NCI-H510A (cell line): ENCODE measurements around the gene DAB2IP.
"Not testable (repeated sequence)": the region's sequence is repeated elsewhere in the genome, so short reads cannot be mapped to it uniquely, and the experiment has no call there.

Source experiments
- DNase-seq: peaks from one replicate; lab custom pipeline; 2025; lab: John Stamatoyannopoulos, UW

DAB2IP gene

DNA sequence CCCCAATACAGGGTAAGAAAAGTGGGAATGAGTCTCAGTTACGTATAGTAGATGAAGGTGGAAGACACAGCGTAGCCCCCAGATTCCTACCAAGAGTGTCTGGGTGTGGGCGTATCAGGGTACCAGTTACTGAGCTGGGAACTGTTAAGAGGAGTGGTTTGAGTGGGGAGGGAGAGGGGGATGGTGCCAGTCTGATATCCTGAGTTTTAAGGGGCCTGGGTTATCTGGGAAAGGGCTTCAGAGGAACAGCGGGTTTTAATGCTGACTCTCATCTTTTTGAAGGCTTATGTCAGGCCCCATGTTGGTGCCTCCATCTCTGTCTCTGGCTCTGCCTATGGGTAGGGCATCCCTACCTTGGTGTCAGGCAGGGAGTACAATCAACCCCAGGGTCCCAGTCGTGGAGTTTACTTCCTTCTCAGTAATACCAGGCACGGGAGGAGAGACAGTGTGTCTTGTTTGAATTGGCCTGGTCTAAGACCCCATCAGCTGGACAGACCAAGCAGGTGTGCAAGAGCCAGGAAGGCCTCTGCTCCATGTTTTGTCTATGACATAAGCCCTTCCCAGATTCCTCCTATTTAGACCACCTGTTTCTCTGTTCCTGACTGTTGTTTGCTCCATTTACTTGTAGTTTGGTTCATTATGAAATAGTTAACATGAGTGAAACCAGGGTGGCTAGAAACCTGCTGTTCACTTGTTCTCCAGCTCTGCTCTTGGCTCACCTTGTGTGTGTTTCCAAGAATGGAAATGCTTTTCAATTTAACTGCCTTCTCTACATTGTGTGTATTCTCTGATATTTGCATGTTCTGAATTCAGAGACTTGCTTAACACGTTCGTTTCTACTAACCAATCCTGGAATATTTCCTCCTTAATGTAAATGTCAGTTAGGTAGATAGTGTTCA is 125.6 kb downstream of the DAB2IP start:
- no peak for DNase-seq

DNA sequence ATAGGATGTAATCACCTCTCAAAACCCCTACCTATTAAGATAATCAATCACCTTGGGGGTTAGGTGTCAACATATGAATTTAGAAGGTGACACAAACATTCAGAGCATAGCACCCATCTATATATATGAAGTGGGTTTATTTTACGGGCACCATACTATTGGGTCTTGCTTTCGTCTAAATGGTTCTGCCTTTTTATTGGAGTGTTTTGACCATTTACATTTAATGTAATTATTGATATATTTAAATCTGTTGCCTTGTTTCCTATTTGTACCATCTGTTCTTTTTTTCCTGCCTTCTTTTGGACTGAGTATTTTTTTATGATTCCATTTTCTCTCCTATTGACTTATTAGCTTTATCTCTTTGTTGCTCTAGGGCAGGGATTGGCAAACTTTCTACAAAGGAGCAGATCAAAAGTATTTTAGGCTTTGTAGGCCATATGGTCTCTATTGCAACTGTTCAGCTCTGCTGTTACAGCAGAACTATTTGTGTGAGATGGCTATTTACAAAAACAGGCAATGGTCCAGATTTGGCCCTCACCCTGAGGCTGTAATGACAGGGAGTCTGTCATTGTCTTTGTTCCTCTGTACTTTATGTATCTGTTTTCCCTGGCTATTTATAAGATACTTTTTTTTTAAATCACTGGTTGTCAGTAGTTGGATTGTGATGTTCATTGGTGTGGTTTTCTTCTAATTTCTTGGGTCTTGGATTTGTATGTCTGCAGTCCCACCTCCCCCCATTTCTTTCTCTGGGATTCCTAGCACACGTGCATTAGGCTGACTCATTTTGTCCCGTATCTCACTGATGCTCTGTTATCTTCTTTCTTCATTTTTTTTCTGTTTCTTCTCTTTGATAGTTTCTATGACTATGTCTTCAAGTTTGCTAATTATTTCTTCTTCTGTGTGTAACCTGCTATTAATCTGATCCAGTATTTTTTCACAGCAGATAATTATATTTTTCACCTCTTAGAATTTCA is 127.1 kb downstream of the DAB2IP start:
- no peak for DNase-seq

DNA sequence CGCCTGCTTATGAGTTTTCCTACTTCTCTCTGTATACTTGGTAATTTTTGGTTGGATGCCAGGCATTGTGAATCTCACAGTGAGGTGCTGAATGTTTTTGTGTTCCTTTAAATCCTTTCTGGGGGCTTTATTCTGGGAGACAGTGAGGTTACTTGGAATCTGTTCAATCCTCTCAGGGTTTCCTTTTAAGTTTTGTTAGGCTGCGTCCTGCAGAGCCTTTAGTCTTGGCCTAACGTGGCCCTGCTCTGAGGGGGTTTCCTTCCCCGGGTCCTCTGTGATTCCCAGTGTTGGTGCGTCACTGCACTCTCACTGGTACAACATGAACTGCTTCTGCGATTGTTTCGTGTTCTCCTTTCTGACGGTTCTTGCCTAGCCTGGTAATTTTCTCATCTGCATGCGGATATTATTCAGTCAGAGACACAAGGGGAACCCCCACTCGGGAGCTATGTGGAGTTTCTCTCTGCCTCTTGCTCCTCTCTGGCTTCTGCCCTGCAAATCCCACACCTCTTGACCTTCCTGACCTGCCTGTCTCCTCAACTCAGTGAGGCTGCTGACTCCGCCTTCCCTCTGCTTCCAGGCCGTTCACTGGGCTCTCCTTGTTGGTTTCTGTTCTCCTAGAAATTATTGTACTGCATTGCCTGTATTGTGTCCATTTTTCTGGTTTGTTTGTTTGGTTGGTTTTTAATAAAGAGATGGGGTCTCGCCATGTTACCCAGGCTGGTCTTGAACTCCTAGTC is 128.1 kb downstream of the DAB2IP start:
- no peak for DNase-seq

DNA sequence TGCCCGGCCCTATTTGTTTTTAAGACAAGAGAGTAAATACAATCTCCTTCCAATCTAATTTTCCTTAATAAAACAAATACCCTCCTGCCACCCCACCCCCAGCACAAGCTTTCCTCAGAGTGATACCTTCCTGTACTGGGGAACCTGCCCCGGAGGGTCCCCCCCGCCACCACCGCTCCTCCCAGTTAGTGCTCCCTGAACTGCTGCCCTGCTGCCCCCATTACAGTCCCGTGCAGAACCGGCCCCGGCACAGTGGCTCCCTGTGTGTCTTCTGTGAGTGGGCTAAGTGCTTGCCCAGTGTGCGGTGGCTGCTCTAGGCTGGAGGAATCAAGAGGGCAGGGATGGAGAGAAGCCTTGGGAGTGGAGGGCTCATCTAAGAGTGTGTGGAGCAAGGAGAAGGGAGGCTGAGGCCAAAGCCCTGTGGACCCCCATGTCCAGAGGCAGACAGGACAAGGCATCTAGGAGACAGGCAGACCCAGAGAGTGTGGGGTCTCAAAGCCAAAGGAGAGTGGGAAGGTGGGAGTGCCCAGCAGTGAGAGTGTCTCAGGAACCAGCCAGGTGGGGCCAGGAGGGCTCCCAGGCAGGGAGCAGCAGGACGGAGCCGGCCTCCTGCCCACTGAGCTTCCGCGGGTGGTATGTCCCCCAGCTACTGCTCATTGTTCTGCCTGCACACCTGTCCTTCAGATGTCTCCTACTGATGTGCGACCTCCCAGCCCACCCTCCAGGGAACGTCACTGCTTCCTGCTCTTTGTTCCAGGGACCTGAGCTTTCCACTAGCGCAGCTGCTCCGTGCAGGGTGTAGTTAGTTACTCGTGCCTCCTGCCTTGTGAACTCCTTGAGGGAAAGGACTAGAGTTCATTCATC is 129.0 kb downstream of the DAB2IP start:
- no peak for DNase-seq

DNA sequence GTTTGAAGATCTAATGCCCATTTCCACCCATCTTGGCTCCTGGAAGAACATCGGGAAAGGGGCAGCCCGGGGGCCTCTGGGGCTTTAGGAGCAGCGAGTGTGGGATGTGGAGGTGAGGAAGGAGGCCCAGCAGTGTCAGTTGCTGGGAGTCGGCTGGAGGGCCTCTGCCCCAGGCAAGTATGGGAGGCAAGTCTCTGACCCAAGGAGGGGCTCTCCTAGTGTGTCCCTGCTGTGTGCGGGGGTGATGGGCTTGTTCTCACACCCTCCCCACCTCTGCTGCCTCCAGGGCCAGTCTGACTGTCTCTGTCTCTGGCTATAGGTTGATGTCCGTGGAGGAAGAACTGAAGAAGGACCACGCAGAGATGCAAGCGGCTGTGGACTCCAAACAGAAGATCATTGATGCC is 129.7 kb downstream of the DAB2IP start:
- DNase-seq: no peak

DNA sequence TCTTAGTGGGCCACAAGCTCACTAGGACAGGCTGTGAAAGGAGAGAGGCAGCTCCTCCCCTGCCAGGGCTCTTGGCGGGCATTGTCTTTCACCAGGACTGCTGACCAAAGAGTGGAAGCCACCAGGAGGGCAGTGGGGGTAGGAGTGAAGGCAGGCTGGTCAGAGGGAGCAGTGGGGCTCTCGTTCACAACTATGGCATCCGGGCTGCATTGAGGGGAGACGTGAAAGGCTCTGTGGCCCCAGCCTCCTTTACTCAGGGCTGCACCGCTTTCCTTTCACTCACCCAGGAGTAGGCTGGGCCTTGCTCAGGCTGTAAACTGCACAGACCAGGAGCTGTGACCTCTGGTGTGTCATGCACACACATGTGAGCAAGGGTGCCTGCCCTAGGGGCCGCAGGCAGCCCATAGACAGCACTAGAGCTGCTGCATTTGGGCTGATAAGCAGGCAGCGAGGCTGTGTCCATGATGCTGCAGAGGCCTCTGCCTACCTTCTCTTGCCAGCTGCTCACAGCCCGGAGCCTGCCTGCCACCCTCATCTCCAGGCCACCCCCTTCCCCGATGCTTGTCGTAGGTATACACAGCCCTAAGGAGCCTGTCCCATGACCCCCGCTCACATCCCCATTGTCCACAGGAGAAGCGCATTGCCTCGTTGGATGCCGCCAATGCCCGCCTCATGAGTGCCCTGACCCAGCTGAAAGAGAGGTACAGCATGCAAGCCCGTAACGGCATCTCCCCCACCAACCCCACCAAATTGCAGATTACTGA is 130.4 kb downstream of the DAB2IP start:
- no peak for DNase-seq

DNA sequence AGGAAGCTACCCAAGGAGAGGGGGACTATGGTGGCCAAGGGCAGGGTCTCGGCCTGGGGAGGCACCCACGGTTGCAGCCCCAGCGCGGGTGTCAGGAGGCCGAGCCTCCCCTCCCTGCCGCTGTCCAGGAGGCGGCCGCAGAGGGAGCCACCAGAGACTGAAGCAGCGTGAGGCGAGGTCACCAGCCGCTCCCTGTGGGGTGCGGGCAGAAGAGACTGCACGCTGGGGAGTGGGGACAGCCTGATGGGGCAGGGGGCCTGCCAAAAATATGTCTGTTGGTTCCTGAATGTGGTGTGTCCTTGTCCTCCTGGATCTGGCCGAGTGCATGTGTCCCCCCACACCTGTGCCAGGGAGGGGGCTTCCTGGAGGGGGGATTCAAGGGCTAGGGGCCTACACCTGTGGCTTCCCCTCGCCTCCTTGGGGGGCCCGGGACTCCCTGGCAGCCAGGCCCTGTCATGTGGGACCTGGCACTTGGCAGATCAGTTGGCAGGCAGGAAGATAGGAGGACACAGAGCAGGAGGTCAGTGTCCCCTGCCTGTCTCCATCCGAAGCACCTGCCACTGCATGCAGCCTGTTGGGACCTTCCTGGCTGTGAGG is 131.2 kb downstream of the DAB2IP start:
- no peak for DNase-seq

DNA sequence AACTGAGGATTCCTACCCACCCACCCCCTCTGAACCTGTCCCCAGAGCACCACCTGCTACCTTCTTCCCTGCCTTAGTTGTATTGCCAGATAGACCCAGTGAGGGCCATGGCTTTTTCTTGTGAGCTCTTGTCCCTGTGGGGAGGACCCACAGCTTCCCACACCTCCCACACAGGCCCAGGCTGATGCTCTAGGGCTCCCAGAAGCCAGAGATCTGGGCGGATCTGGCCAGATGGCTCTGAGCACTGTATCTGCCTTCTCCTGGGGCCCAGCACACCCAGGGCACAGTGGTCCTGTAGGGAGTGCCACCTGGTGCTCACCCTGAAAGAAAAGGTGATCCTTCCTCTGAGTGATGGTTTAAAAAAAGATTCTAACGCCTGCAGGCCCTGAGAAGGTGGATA is 131.7 kb downstream of the DAB2IP start:
- DNase-seq: no peak

DNA sequence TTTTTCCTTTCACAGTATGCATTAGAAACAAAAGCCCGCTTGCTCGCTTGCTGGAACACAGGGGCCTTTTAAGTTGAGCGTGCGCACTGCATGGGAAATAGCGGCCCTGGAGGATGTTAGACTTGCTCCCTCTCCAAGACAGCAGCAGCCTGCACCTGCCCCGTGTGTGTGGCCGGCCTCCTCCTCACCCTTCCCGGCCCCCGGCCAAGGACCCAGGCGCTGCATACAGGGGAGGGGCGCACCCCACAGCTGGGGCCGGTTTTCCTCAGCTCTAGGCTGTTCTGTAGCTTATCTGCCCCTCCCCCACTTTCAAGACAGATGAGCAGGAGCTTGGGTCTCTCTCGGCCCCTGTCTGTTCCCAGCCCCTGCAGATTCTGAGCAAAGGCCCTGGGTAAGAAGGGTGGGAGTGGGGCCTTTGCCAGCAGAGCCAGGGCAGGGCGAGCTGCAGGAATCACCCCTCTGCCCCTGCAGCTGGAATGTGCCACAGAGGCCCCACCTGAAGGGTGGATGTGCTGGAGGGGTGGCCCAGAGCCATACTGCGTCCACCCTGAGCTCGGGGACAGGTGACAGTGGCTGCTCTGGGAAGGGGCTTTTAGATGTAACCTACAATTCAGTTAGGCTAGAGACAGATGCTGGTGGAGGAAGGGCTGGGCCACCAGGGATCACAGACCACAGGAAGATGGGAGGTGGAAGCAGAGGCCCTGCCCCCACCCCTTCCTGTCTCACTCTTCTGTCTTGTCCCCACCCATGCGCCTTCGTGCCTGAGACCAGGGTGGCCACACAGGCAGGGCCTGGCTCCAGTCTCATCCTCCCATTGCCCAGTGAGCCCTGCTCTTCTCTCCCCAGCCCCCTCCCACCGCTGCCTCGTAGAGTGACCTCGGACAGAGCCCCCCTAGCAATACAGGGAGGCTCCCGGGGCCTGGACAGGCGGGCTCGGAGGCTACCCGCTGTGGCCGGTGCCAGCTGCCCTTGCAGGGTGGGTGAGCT is 132.4 kb downstream of the DAB2IP start:
- DNase-seq: no peak

DNA sequence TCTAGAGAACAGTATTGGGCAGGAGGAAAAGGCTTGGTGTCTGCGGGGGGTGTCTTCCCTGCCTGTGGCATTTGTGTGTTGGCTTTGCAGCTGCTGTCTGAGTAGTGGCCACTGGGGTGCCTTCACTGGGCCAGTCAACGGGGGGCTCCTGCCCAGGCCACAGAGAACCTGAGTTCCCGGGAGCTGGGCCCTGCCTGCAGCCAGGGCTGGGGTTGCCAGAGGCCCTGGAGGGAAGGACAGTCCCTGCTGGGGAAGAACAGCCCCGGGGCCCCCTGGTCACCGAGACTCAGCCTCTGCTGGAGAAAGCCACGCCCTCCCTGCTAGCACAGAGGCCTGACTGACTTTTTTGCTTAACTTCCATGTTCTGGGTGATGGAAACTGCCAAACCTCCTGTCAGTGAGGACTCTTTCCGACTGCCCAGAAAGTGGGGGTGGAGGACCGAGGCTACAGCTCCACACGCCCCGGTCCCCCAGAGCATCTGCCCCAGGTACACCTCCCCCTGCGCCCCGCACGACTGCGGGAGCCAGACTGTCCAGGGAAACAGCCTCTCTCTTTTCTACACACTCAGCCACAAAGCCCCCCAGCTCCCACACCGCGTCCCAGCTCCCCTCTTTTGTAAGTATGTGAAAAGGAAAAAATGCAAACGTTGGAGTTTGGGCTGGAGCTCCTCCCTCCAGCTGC is 133.4 kb downstream of the DAB2IP start:
- no peak for DNase-seq

DNA sequence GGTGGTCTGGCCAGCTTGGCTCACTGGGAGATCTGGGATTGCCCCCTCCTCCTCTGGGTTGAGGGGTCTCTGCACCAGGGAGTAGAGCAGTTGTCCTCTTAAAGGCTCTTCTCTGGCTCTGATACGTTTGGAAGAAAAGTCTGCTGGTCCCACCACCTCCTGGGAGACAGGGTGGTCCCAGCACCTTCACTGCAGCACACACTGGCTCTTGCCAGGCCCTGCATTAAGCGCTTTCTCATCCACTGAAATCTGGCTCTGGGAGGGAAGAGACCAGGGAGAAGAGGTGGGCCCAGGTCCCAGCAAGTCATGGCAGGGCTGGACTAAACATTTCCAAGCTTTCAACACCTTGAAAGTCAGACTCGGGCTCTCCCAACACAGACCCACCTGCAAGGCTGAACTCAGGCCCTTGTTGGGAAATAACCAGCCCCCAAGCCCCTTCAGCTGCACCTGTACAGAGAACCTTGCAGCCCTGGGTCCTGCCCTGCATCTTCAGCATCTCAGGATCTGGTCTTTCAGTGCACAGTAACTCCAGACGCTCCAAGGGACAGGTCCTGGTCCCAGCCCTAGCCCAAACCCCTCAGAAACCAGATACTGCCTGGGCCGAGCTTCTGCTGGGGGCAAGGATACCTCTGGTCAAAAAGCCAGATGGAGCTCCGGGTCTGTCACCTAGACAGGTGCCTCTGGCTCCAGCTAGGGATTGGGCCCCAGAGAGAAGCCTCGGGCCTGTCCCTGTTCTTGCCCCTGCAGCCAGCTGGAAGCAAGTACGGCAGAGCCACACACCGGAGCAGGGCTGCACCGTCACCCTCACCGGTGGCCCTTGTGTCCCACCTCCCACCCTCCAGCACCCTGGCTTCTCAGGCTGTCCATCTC is 134.5 kb downstream of the DAB2IP start:
- no peak for DNase-seq

DNA sequence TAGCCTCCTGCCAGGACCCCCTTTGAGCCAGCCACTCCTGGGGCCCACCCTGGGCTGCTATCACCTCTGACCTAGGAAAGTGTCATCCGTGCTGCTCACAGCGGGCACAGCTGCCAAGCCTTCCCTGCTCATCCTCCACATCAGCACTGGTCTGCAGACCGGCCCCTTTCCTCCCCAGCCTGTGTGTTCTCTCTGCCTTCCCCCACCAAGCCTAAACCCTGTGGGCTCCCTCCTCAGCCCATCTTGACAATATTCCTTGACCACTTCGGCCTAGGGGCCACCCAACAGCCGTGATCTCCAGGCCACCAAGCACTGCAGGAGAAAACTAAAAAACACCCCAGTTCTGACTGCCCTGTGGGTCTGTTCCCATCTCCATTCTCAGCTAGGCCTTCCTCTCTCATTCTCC is 135.1 kb downstream of the DAB2IP start:
- no peak for DNase-seq

DNA sequence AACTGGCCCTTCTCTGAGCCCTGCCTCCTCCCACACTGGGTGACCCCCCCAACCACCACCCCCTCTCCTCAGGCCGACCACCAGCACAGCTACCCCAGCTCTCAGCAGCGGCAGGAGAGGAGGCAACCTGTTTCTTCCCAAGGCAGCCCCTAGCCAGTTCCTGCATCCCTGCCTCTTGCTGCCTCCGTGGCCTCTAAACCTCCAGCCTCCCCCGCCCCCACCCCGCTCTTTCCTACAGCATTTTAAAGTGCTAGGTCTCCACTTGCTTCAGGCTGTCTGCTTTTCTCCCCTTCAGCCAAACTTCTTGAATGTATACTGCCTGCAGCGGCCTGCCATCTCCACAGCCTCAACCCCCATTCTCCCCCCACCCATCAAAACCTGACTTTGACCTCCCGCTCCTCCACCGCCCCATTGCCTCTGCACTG is 135.6 kb downstream of the DAB2IP start:
- DNase-seq: no peak

DNA sequence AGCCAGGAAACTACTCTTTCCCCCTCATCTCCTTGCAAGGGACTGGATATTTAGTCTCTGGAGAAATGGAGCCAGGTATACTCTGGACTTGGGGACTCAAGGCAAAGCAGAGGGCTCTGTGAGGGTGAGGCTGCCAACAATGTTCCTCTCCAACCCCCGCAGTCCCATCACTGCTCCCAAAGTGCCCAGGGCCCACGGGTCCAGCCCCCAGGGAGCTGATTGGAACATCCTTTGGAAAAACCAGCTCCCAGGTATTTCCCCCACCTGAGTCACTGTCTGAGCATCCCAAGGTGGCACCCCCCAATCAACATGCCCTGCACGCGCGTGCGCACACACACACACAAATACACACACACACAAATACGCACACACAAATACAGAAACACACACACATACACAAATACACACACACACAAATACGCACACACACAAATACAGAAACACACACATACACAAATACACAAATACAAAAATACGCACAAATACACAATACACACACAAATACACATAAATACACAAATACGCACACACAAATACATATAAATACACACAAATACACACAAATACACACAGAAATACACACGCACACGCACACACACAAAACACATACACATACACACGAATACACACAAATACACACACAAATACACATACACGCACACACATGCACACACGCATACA is 137.4 kb downstream of the DAB2IP start:
- no peak for DNase-seq

DNA sequence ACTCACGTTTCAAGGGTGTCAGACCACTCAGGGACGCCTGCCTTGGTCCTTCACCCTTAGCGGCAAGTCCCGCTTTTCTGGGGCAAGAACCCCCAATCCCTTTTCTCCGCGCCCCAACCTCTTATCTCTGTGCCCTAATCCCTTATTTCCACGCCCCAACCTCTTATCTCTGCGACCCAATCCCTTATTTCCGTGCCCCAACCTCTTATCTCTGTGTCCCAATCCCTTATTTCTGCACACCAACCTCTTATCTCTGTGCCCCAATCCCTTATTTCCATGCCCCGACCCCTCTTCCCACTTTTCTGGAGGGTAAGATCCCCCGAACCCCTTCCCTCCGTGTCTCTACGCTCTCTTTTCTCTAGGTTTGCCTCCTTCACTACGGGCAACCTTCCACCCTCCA is 139.4 kb downstream of the DAB2IP start:
- no peak for DNase-seq

DNA sequence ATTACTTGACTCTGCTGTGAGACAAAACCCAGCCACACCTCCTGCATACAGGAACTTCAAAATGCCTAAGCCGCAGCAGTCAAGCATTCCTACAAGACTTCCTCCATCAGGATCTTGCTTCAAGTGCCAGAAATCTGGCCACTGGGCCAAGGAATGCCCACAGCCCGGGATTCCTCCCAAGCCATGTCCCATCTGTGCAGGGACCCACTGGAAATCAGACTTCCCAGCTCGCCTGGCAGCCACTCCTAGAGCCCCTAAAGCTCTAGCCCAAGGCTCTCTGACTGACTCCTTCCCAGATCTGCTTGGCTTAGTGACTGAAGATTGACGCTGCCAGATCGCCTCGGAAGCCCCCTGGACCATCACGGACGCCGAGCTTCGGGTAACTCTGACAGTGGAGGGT is 141.0 kb downstream of the DAB2IP start:
- DNase-seq: not testable (repeated sequence)

DNA sequence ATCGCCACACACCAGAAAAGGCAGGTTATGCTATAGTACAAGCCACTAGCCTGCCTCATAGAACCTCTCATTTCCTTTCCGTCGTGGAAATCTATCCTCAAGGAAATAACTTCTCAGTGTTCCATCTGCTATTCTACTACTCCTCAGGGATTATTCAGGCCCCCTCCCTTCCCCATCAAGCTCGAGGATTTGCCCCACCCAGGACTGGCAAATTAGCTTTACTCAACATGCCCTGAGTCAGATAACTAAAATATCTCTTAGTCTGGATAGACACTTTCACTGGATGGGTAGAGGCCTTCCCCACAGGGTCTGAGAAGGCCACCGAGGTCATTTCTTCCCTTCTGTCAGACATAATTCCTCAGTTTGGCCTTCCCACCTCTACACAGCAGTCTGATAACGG is 142.9 kb downstream of the DAB2IP start:
- DNase-seq: not testable (repeated sequence)
